HG02763 (cell line): ENCODE results near the gene FSTL3.
"Not testable (repeated sequence)": the region's sequence is repeated elsewhere in the genome, so short reads cannot be mapped to it uniquely, and the experiment has no call there.

Experiments used
- ATAC-seq: cut with Tn5 transposase; IDR thresholded peaks from one replicate; pipeline ENCODE4 v1.9.1; 2021; ENCODE audit warnings: mild to moderate bottlenecking, moderate library complexity; ENCODE audit not compliant: unreplicated experiment

FSTL3 gene

DNA sequence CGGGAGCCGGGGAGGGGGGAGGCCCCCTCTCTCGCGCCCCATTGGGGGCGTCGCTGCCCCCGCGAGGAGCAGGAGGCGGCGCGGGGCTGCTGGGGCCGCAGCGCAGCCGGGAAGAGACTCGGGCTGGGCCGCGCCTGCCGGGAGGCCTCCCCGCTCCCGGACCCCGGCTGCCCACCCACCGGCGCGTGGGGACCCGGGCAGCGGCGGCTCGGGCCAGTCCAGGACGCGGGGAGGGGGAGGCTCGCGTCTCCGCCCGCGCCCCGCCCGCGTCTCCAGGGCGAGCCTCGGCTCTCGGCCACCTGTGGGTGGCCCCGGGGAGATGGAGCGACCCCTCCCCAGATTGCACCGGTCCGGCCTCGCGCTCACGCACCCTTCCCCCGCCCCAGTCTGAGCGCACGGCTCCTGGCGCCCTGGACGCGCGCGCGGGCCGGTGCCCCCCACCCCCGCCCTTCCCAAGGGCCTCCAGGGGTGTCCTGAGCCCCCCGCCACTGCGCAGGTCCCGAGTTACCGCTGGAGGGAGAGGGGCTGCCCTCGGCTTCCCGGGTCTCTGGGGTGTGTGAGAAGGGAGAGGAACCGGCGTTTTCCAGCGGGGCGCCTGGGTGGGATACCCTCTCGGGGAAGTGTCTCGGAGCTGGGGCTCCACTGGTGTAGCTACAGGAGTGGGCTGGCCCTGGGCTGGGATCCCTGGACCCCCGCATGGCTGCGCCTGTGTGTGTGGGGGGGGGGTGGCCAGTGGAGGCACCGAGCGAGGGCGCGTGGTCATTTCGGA lies 33.2 kb downstream of the FSTL3 start:
- no peak for ATAC-seq

DNA sequence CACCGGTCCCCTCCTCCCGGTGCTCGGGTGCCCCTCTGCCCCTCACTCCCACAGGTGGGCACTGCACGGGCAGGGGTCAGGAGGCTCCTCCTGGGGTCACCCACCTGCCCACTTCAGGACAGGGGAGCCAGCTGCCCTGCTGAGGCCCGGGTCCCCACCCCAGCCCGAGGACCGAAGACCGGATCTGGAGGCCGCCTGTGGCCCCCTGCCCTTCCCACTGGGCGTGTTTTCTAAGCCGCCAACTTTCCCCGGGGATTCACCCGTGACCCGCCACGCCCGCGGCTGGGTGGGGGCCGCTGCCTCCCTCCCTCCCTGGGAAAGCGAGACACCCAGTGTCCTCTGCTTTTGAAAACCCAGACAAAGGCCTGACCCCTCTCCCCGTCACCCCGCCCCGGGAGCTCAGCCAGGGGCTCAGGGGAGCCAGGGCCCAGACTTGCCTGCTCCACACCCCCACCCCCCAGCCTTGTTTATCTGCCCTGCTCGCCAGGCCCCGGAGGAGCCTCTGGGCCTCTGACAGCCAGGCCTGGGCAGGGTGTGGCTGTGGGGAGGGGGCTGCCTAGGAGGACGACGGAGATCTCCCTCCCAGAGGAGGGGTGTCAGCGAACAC lies 33.9 kb downstream of the FSTL3 start:
- no peak for ATAC-seq

DNA sequence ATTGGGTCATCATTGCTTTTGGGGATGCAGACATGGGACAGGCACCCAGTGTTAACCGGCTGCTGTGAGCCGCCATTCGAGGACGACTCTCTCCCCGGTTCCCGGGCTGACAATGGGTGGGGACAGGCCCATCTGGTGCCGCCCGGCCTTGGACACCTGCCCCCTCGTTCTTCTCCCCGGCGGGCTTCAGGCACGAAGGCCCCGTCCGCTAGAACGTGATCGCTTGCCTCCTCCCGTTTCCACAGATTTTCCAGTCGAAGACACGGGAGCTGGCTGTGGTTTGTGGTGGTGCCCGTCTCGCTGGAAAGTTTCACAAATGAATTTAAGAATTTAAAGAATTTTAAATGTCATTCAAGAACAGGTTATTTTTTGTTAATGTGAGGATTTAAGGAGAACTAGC lies 34.6 kb downstream of the FSTL3 start:
- ATAC-seq, result no peak

DNA sequence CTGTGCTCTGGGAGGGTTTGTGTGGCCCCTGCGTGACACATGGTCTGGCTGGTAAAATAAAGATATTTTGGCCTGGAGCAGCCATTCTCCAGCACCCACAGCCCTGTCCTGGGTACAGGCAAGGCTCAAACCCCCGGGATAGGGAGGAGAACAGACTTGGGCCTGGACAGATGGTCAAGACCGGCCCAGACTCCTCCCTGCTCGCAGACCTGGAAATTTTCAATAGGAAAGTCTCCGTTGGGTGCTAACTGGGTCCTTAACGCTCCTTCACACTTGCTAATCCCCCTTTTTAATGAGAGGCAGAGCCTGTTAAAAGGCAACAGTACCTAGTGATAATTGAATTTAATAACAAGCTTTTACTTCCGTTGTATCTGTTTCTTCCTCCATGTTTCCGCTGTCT lies 35.1 kb downstream of the FSTL3 start:
- no peak for ATAC-seq

DNA sequence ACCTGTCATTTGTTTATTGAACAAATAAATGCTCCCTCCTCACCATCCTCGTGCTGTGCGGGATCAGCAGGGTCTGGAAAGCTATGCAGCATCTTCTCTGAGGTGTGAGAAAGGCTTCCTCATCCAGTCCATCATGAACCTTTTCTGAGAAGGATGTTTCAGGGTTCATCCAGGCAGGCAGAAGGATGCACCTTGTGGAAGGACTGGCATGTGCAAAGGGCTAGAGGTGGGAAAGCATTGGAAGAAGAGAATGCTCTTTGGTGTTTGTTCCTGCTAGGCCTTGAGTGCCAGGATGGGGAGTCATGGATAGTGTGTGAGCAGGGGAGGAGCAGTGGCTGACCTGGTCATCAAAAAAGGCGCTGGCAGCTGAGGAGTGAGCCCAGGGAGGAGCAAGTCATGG lies 39.2 kb downstream of the FSTL3 start:
- no peak for ATAC-seq

DNA sequence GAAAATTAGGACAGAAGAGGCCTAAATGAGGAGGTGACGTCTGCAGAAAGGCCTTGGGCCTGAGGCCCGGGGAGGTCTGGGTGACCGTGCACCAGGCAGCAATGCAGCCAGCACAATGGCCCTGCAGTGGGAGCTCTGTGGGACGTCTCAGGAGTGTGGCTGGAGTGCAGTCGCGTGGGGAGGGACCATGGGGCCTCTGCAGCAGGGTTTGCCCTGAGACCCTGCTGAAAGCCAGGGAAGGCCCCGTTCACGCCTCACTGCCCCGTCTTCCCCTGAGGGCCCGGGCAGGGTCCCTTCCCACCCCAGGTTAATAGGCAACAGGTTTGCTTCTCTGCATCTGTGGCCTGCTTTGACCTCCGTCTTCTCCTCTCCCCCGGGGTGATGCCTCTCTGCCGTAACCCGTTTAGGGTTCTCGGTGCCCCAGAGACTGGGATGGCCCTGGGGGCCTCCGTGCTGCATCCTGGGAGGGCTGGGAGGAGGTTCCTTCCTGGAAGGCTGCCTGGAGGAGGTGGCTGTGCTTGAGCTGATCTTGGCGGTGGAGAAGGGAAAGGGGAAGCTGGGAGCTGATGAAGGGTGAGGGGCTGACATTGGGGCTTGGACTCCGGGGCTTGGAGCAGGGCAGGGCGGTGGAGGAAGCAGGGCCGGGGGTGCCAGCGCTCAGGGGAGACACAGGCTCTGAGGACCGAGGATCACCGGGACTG lies 42.2 kb downstream of the FSTL3 start:
- ATAC-seq, result no peak

DNA sequence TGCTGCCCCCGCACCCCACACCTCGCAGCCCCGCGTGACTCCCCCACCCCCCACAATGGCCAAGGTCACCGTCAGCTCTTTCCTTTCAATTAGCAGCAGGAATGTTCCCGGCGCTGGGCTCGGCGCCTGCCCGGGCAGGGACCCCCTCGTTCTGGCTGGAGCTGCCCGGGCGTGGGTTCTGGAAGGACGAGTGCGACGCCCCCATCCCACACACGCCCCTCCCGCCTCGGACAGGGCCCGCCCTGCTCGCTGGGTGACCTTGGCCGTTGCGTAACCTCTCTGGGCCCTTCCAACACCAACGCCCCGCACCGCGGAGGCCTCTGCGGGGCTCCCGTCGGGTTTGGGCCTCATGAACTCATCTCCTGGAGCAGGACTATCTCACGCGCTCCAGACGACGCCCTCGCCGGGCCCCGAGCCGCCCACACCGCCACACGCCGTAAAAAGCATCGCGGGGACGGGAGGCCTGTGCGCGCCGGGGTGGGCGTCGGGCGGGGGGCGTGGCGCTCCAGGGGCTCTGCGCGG lies 42.9 kb downstream of the FSTL3 start:
- no peak for ATAC-seq

DNA sequence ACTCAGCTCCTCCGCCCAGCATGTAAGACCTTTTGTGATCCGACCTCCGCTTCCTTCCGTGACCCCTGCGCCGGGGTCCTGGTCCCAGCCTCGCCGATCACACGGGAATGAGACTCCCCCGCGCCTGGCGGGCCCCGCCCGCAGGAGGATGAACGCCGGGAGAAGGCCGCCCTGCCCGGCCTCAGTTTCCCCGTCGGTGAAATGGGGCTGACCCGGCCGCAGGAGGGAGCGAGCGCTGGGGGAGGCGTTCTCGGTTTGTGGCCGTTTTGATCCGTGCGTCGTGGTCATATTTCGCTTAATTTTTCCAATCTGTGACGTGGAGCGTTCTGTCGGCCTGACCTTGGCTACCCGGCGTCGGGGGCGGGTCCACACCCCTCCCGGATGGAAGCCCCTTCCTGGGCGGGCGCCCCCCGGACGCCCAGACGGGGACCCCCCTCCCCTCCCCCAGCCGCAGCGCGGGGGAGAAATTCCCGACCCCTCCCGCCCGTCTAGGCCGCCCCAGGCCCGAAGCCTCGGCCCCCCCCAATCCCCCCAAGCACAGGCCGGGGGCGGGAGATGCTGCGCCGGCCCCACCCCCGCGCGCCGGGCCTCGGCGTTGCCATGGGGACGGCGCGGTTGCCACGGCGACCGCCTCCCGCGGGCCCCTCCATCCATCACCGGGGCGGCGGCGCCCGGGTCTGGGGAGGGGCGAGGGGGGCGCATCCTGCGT lies 43.6 kb downstream of the FSTL3 start:
- ATAC-seq, result no peak

DNA sequence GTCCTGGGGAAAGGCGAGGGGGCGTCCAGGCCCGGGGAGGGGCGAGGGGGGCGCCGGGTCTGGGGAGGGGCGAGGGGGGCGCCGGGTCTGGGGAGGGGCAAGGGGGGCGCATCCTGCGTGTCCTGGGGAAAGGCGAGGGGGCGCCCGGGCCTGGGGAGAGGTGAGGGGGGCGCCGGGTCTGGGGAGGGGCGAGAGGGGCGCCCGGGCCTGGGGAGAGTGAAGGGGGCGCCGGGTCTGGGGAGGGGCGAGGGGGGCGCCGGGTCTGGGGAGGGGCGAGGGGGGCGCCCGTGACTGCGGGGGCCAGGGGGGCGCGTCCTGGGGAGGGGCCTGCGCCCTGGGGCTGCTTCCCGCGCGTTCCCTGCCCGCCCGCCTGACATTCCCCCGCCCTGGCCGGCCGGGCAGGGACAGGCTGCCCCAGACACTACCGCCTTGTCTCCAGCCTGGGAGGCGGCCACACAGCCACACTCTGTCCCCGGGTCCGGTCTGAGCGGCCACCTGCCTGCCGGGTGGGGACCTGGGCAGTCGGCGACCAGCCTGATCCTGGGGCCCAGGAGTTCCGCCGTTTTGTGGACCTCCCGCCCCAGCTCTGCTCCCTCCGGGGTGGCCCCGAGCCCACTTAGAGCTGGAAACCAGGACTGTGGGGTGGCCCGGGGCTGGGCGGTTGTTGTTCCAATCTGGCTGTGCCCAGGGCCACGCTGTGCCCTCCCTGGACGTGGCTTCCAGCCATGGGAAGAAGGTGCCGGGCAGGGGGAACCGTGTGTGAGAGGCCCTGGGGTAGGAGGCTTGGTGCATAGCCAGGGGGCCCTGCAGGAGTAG lies 44.4 kb downstream of the FSTL3 start:
- no peak for ATAC-seq

DNA sequence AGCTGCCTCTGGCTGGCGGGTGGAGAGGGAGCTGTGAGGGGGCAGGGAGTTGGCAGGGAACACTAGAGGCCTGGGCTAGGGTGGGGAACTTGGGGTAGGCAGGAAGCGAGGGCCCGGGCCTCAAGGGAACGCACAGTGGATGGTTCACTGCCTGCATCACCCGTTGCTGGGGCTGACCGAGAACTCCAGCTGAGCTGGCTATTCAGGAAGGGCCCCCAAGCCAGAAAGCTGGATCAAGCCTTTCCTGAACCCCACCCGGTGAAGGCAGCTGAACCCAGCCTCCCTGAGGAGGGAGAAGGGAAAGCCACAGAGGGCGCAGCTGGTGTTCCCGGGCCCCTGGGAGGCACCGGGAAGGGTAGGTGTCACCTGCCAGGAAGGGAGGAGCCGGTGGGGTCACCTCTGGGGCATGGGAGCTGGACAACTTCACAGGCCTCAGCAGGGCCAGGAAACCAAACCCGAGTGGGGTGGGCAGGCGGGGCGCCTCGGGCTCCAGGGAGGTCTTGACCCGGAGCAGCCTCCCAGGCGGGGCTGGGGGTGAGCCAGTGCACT lies 46.4 kb downstream of the FSTL3 start:
- ATAC-seq, result no peak

DNA sequence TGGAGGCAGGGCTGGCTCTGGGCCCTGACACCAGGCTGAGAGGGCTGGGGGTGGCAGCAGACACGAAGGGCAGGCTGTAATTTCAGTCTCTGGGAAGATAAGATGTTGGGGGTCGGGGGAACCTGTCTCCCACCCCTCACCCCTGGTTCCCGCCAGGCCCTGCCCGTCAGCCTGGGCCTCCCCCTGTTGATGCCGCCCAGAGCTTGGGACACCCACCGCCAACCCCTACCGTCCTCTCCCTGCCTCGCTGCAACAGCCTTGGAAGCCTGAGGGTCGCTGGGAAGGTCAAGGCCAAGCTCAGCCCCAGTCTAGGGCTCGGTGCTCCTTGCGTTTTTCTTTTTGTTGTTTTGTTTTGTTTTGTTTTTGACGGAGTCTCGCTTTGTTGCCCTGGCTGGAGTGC lies 47.1 kb downstream of the FSTL3 start:
- ATAC-seq, result no peak

DNA sequence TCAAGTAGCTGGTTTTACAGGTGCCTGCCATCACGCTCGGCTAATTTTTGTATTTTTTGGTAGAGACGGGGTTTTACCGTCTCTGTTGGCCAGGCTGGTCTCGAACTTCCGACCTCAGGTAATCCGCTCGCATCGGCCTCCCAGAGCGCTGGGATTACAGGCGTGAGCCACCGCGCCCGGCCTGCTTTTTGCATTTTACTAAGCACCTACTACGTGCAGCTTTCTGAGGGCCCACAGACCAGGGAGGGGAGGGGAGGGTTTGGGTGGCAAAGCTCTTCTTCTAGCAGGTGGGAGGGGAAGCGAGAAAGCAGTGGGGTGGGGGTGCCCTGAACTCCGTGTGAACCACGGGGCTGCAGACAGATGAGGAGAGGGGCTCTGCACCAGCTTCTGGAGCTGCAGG lies 47.5 kb downstream of the FSTL3 start:
- no peak for ATAC-seq

DNA sequence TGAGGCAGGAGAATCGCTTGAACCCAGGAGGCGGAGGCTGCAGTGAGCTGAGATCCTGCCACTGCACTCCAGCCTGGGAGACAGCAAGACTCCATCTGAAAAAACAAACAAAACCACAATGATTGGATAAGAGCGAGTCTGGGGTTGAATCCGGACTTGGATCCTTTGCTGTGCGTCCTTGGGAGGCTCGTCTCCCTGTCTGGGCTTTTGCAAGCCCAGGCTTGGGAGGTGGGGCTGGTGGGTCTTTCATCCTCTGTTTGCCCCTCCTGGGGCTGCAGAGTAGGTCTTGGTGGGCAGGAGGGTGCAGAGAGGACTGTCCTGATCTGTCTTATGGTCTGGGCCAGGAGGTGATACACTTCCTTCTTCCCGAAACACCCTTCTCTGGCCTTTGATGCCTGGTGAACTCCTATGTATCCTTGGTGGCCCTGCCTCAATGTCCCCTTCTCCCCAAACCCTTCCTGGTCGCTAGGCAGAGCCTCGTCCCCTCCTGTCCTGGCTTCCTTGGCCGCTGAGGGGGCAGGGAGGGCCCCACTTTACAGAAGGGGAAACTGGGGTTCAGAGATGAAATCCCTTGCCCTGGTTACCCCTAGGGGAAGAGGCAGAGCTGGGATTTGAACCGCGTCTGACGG lies 49.4 kb downstream of the FSTL3 start:
- ATAC-seq, result no peak

DNA sequence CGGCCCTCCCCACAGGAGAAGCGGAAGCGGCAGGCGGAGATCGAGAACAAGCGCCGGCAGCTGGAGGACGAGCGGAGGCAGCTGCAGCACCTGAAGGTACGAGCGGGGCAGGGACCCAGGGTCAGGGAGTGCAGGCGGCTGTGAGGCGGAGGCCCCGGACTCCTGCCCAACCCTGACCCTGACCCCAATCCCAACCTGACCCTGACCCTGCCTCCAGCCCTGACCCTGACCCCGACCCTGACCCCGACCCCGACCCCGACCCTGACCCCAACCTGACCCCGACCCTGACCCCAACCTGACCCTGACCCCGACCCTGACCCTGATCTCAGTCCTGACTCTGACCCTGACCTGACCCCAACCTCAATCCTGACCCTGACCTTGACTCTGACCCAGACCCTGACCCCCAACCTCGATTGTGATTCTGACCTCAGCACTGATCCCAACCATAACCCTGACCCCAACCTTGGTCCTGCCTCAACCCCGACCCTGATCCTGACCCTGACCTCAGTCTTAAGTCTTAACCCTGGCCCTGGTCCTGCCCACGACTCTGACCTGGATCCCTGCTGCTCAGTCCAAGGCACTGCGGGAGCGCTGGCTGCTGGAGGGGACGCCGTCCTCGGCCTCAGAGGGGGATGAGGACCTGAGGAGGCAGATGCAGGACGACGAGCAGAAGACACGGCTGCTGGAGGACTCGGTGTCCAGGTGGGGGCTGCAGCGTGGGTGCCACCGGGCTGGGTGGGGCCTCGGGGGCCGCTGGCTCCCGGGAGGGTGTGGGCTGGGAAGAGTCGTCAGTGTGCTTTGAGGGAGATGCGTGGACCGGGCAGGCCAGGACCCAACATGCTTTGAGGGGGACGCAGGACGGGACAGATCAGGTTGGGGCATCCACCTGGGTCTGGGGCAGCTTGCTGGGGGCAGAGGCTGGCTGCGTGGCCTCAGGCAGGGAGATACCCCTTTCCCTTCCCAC lies 51.1 kb downstream of the FSTL3 start:
- no peak for ATAC-seq

DNA sequence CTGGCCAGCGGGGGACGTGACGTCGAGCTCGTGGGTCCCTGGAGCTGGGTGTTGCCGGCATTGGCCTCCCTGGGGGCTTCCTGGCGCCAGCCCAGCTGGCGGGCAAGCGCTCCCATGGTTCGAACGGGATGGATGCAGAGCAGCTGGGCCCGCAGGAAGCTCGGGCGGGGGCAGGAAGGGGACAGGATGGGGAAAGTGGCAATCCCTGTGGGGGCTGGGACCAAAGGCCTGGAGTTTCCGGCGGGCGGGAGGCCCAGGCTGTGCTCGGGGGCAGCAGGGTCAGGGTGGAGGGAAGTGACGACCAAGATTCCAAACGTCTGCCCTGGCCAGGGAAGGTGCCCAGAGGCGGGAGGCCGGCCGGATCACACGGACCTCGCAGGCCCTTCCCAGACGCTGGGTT lies 51.8 kb downstream of the FSTL3 start:
- no peak for ATAC-seq

DNA sequence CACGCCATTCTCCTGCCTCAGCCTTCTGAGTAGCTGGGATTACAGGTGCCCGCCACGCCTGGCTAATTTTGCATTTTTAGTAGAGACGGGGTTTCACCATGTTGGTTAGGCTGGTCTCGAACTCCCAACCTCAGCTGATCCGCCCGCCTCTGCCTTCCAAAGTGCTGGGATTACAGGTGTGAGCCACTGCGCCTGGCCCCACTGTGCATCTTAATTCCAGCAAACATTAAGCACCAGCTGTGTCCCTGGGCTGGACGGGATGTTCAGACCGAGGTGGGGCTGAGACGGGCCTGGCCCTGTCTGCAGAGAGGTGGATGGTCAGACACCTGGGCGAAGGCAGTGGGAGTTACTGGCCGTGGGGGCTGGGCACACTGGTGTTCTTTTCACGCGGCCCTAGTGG lies 53.4 kb downstream of the FSTL3 start:
- not testable (repeated sequence) for ATAC-seq

DNA sequence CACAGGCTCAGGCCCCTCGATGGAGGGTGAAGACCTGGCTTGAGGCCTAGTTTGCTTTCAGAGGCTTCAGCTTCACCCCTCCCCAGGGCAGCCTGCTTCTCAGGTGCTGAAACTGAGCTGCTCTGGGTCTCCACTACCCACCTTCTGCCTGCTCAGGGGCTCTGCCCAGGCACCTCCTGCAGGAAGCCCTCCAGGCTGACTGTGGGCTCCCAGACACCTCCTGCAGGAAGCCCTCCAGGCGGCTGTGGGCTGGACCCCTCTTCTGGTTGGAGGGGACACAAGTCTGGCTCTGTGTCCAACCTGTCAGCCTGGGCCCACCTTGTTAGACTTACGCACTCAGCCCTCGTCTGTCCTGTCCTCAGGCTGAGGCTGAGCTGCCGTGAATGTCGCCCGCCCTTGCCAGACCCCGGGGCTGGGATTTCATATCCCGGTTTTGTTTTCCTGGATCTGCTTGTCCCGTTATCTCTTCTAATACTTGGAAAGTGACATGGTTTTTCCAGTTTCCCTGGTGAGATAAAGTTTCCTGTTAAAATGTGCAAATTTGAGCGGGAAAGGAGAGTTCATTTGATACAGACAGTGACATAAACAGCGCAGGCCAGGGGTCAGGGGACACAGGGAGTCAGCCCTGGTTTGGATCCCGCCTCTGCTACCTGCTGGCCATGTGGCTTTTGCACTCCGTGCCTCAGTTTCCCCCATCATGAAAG lies 53.9 kb downstream of the FSTL3 start:
- no peak for ATAC-seq

DNA sequence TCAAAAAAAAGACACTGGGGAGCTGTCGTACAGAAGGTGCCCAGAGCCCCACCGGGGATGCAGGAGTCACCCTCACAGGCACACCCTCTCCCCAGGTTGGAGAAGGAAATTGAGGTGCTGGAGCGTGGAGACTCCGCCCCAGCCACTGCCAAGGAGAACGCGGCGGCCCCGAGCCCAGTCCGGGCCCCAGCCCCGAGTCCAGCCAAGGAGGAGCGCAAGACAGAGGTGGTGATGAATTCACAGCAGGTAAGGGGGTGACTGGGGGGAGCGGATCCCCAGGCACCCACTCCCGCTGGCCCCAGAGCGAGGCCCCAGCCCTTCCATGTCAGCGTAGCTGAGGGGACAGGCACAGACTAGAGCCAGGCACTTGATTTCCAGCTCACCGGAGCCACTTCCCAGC lies 54.8 kb downstream of the FSTL3 start:
- ATAC-seq, result no peak
